Activated CD4-positive, alpha-beta T cell treated with anti-CD3 and anti-CD28 coated beads for 36 hours (primary cell): ENCODE data around the gene KIF1A. TPM values are rescaled to one million over a fixed set of nuclear protein-coding genes. Genes with fewer than 3 reads are reported as not detected.

ENCODE experiments used
- ATAC-seq: fragments of 200-7000 bp; cut with Tn5 transposase; one replicate; pipeline ENCODE4 v1.10.0; 2021; ENCODE audit warnings: mild to moderate bottlenecking, moderate library complexity
- CTCF ChIA-PET: fragments of 350-600 bp; sonication (Branson Sonifier 250); formaldehyde crosslinking; loops from one replicate; lab custom pipeline; 2021; ENCODE audit warnings: antibody characterized with exemption; lab: Charles Lee
- POLR2A ChIA-PET: fragments of 350-600 bp; sonication (Branson Sonifier 250); formaldehyde crosslinking; loops from one replicate; lab custom pipeline; 2021; ENCODE audit warnings: antibody characterized with exemption, inconsistent platforms; lab: Charles Lee
- DNase-seq: peaks from one replicate; pipeline ENCODE4 v3.0.0-alpha.2; 2020
- H3K27ac Mint-ChIP-seq: one replicate; pipeline ENCODE4 v1.8.0; 2021; ENCODE audit warnings: mixed read lengths
- H3K27me3 Mint-ChIP-seq: one replicate; pipeline ENCODE4 v1.8.0; 2021; ENCODE audit warnings: mixed read lengths
- H3K36me3 Mint-ChIP-seq: one replicate; pipeline ENCODE4 v1.8.0; 2021; ENCODE audit warnings: low read depth, mixed read lengths
- H3K4me1 Mint-ChIP-seq: one replicate; pipeline ENCODE4 v1.8.0; 2021; ENCODE audit warnings: mixed read lengths
- H3K4me3 Mint-ChIP-seq: one replicate; pipeline ENCODE4 v1.8.0; 2021; ENCODE audit warnings: mild to moderate bottlenecking, moderate library complexity, mixed read lengths
- H3K9me3 Mint-ChIP-seq: one replicate; pipeline ENCODE4 v1.8.0; 2021; ENCODE audit warnings: low read depth, mixed read lengths
- intact Hi-C, 2 experiments: fragments of 100-400 bp; cut with DNase I in 1 of 2; cut with micrococcal nuclease in 1 of 2; formaldehyde crosslinking; loops; one replicate each; pipeline versions ENCODE4 v1.14.2 to v1.15.1; 2022 to 2024; cut with DNase I, micrococcal nuclease
- total RNA-seq, 2 experiments: library from RNA; stranded (reverse); gene quantifications; one replicate each; pipeline ENCODE4 v1.2.3, GENCODE V29; 2021

KIF1A gene
- total RNA-seq, 2 experiments from 2014 or later = 4.6 to 8.2 TPM

GRCh38 chr2:240742602-240743095 lies 77.4 kb downstream of the KIF1A start:
- no peak for ATAC-seq
- ChIA-PET CTCF (interaction anchor here (2.0 kb wide), 1 partner anchor 229 kb away, joined by 5 read pairs; no protein-coding TSS in a partner anchor), POLR2A (no interaction called here)
- H3K9me3 Mint-ChIP-seq = no peaks in the 10 kb centered on the region
- no peak overlapping the region for H3K4me3 Mint-ChIP-seq
- no peak for DNase-seq
- no peaks in the 10 kb centered on the region for H3K27me3 Mint-ChIP-seq
- intact Hi-C loops = no loop called here
- no peaks in the 10 kb centered on the region for H3K36me3 Mint-ChIP-seq
- peaks cover 10% of the 10 kb centered on the region for H3K4me1 Mint-ChIP-seq
- no peak overlapping the region for H3K27ac Mint-ChIP-seq

DNA sequence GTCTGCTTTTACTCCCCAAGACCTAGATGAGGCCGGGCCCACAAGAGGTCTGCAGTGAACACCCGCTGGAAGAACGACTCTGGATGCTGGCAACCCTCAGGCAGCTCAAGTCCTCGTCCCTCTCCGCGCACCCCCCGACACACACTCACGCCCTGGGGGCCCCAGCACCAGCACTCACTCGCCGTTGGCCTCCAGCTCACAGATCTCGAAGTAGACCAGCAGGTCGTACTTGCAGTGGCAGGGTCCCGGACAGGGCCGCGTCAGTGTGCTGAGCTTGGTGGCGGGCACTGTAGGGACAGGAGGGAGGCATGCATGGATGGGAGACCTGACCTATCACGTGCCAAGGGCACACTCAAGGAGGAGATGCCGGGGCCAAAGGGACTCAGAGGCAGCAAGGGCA lies 78.9 kb downstream of the KIF1A start:
- Mint-ChIP-seq H3K27me3 (no peaks in the 10 kb centered on the region), H3K27ac (no peak overlapping the region), H3K4me1 (peaks cover 10% of the 10 kb centered on the region), H3K9me3 (no peaks in the 10 kb centered on the region), H3K4me3 (no peak overlapping the region), H3K36me3 (no peaks in the 10 kb centered on the region)
- intact Hi-C loops = no loop called here
- no peak for DNase-seq
- ChIA-PET POLR2A (no interaction called here), CTCF (no interaction called here)
- no peak for ATAC-seq

DNA sequence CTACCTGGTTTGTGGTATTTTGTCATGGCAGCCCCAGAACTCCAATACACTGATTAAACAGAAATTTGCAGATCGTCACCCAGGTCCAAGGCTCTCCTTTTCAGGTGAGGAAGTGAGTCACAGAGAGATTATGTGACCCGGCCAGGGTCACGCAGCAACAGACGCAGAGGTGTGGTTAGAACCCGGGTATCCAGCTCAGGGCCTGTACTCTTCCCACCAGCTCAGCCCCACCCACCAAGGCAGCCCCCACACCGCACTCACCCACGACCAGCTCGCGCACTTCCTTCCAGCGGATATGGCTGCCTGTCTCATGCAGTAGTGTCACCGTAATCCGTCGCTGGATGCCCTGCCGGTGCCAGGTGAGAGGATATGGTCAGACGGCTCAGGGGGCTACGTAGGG lies 80.2 kb downstream of the KIF1A start:
- ChIA-PET POLR2A (no interaction called here), CTCF (interaction anchor here (0.7 to 1.6 kb wide), 2 partner anchors 9 to 36 kb away, joined by 3 to 5 read pairs; no protein-coding TSS in a partner anchor)
- H3K4me1 Mint-ChIP-seq = peaks cover 10% of the 10 kb centered on the region
- no peaks in the 10 kb centered on the region for H3K9me3 Mint-ChIP-seq
- H3K4me3 Mint-ChIP-seq = peak overlapping the region; percentile 8
- peak; percentile 60 for ATAC-seq
- DNase-seq = peak; percentile 44
- intact Hi-C loops = no loop called here
- no peaks in the 10 kb centered on the region for H3K36me3 Mint-ChIP-seq
- no peaks in the 10 kb centered on the region for H3K27me3 Mint-ChIP-seq
- H3K27ac Mint-ChIP-seq = no peak overlapping the region

- H3K27me3 Mint-ChIP-seq = no peaks in the 10 kb centered on the region
- no peak overlapping the region for H3K27ac Mint-ChIP-seq
- no peaks in the 10 kb centered on the region for H3K36me3 Mint-ChIP-seq
- H3K4me3 Mint-ChIP-seq = no peak overlapping the region
- peaks cover 10% of the 10 kb centered on the region for H3K4me1 Mint-ChIP-seq
- intact Hi-C loops = no loop called here
- no peaks in the 10 kb centered on the region for H3K9me3 Mint-ChIP-seq
- no peak for ATAC-seq
- ChIA-PET POLR2A (no interaction called here), CTCF (interaction anchor here (0.7 kb wide), 1 partner anchor 171 kb away, joined by 3 read pairs; no protein-coding TSS in a partner anchor)
- DNase-seq = no peak
These were observed 82.1 kb downstream of the KIF1A start for GRCh38 chr2:240737958-240738357.

- Mint-ChIP-seq H3K27ac (no peak overlapping the region), H3K27me3 (no peaks in the 10 kb centered on the region), H3K36me3 (no peaks in the 10 kb centered on the region), H3K4me1 (peaks cover 10% of the 10 kb centered on the region), H3K9me3 (no peaks in the 10 kb centered on the region), H3K4me3 (no peak overlapping the region)
- POLR2A ChIA-PET = no interaction called here
- CTCF ChIA-PET = no interaction called here
- intact Hi-C loops = no loop called here
- no peak for DNase-seq
- no peak for ATAC-seq
These were observed 82.5 kb downstream of the KIF1A start for GRCh38 chr2:240737512-240737911.

- no peak overlapping the region for H3K4me3 Mint-ChIP-seq
- H3K4me1 Mint-ChIP-seq = peaks cover 10% of the 10 kb centered on the region
- POLR2A ChIA-PET = no interaction called here
- CTCF ChIA-PET = no interaction called here
- ATAC-seq (no peak), DNase-seq (no peak)
- no peaks in the 10 kb centered on the region for H3K36me3 Mint-ChIP-seq
- H3K9me3 Mint-ChIP-seq = no peaks in the 10 kb centered on the region
- intact Hi-C loops = no loop called here
- H3K27me3 Mint-ChIP-seq = no peaks in the 10 kb centered on the region
- no peak overlapping the region for H3K27ac Mint-ChIP-seq
These were observed 83.5 kb downstream of the KIF1A start for GRCh38 chr2:240736281-240737250.

GRCh38 chr2:240735476-240735875 lies 84.5 kb downstream of the KIF1A start:
- no peak overlapping the region for H3K27ac Mint-ChIP-seq
- no peak for DNase-seq
- H3K4me3 Mint-ChIP-seq = no peak overlapping the region
- intact Hi-C loops = no loop called here
- H3K36me3 Mint-ChIP-seq = no peaks in the 10 kb centered on the region
- no peak for ATAC-seq
- no peaks in the 10 kb centered on the region for H3K27me3 Mint-ChIP-seq
- peaks cover 10% of the 10 kb centered on the region for H3K4me1 Mint-ChIP-seq
- H3K9me3 Mint-ChIP-seq = no peaks in the 10 kb centered on the region
- ChIA-PET POLR2A (no interaction called here), CTCF (no interaction called here)

GRCh38 chr2:240734756-240735155 lies 85.3 kb downstream of the KIF1A start:
- Mint-ChIP-seq H3K4me1 (peaks cover 8% of the 10 kb centered on the region), H3K4me3 (no peak overlapping the region), H3K27me3 (no peaks in the 10 kb centered on the region), H3K9me3 (no peaks in the 10 kb centered on the region), H3K36me3 (no peaks in the 10 kb centered on the region), H3K27ac (no peak overlapping the region)
- ChIA-PET CTCF (no interaction called here), POLR2A (no interaction called here)
- ATAC-seq (no peak), DNase-seq (no peak)
- intact Hi-C loops = no loop called here

GRCh38 chr2:240733803-240734495 lies 86.1 kb downstream of the KIF1A start:
- ChIA-PET POLR2A (no interaction called here), CTCF (no interaction called here)
- Mint-ChIP-seq H3K4me3 (no peak overlapping the region), H3K36me3 (no peaks in the 10 kb centered on the region), H3K9me3 (no peaks in the 10 kb centered on the region), H3K4me1 (peaks cover under 1% of the 10 kb centered on the region), H3K27me3 (no peaks in the 10 kb centered on the region), H3K27ac (no peak overlapping the region)
- ATAC-seq = peak; percentile 34
- peak; percentile 32 for DNase-seq
- intact Hi-C loops = no loop called here

- H3K27ac Mint-ChIP-seq = no peak overlapping the region
- peak; percentile 38 for ATAC-seq
These were observed 87.0 kb downstream of the KIF1A start for GRCh38 chr2:240732911-240733622.

DNA sequence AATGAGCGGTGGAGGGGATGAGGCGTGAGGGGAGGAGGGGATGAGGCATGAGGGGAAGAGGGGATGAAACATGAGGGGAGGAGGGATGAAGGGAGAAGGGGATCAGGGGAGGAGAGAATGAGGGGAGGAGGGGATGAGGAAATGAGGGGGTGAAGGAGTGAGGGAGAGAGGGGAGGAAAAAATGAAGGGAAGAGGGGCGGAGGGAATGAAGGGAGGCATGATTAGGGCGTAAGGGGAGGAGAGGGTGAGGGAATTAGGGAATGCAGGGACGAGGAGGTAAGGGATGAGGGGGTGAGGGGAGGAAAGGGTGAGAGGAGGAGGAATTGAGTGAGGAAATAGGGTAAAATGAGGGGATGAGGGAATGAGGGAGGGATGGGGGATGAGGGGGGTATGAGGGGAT lies 87.8 kb downstream of the KIF1A start:
- Mint-ChIP-seq H3K27ac (no peak overlapping the region), H3K4me3 (no peak overlapping the region), H3K9me3 (no peaks in the 10 kb centered on the region), H3K4me1 (no peaks in the 10 kb centered on the region), H3K27me3 (no peaks in the 10 kb centered on the region), H3K36me3 (no peaks in the 10 kb centered on the region)
- no peak for DNase-seq
- ChIA-PET POLR2A (no interaction called here), CTCF (no interaction called here)
- intact Hi-C loops = no loop called here
- no peak for ATAC-seq

More at GRCh38 chr2:240732911-240733622, 87.0 kb downstream of the KIF1A start:
- ChIA-PET CTCF (interaction anchor here (0.7 kb wide), 2 partner anchors 219 to 288 kb away, joined by 3 read pairs; no protein-coding TSS in a partner anchor), POLR2A (no interaction called here)
- Mint-ChIP-seq H3K27me3 (no peaks in the 10 kb centered on the region), H3K9me3 (no peaks in the 10 kb centered on the region), H3K4me3 (no peak overlapping the region), H3K36me3 (no peaks in the 10 kb centered on the region), H3K4me1 (no peaks in the 10 kb centered on the region)
- DNase-seq = no peak
- intact Hi-C loops = no loop called here
